GM23248 (cell line): Measurements from ENCODE around the gene TAOK1.

Experiments
- EZH2 ChIP-seq: fragments of 200-600 bp; sonication (generic); IDR thresholded peaks from 2 replicates; pipeline ENCODE4 v1.6.1; 2018; ENCODE audit warnings: antibody characterized with exemption, mild to moderate bottlenecking; ENCODE audit not compliant: insufficient read depth, poor library complexity, severe bottlenecking
- EZH2phosphoT487 ChIP-seq: fragments of 200-600 bp; sonication (generic); IDR thresholded peaks from 2 replicates; pipeline ENCODE4 v1.6.1; 2018; ENCODE audit warnings: antibody characterized with exemption, moderate library complexity, mild to moderate bottlenecking, low read depth; ENCODE audit not compliant: insufficient read depth

GRCh38 chr17:29390851-29391631 is 878 bp downstream of the TAOK1 start:
- TF ChIP-seq EZH2 (no peak), EZH2phosphoT487 (no peak)
